Esophagus muscularis mucosa (tissue), 4 donors: ENCODE results near the gene NELFCD. TPM values are rescaled to one million over a fixed set of nuclear protein-coding genes. Genes with fewer than 3 reads are reported as not detected.
A peak's percentile ranks its signal among the peaks of the same experiment; 100 is the strongest.

Experiments
- DNase-seq: peaks from one replicate; pipeline ENCODE4 v3.0.0-alpha.2; 2017; ENCODE audit errors: extremely low spot score
- H3K27ac ChIP-seq, 4 donors: fragments of 200-600 bp; sonication (generic); replicated peaks in 1 of 4; 1 replicate in 3 of 4; 2 replicates in 1 of 4; pipeline ENCODE4 v1.5.1; 2016 to 2019; ENCODE audit warnings: mild to moderate bottlenecking in 1 of 4
- H3K27me3 ChIP-seq, 4 donors: fragments of 200-600 bp; sonication (generic); one replicate each; pipeline versions ENCODE4 v1.5.1 to v1.6.0; 2016 to 2019
- H3K36me3 ChIP-seq, 4 donors: fragments of 200-600 bp; sonication (generic); one replicate each; pipeline ENCODE4 v1.5.1; 2016 to 2019
- H3K4me1 ChIP-seq, 4 donors: fragments of 200-600 bp; sonication (generic); one replicate each; pipeline ENCODE4 v1.5.1; 2016 to 2019
- H3K4me3 ChIP-seq, 4 donors: fragments of 200-600 bp; sonication (generic); 1 replicate in 2 of 4; 2 replicates in 2 of 4; pipeline ENCODE4 v1.5.1; 2016 to 2019; ENCODE audit warnings: mild to moderate bottlenecking in 4 of 4, moderate library complexity in 1 of 4
- H3K9me3 ChIP-seq, 4 donors: fragments of 200-600 bp; sonication (generic); 1 replicate in 3 of 4; 2 replicates in 1 of 4; pipeline ENCODE4 v1.5.1; 2016 to 2019
- EP300 ChIP-seq: sonication (generic); formaldehyde crosslinking; IDR thresholded peaks from one replicate; pipeline ENCODE4 v1.6.1; 2017; ENCODE audit warnings: antibody characterized with exemption
- POLR2A ChIP-seq: fragments of 450-650 bp; IDR thresholded peaks from one replicate; pipeline ENCODE4 v1.6.1; 2017; ENCODE audit warnings: antibody characterized with exemption, moderate library complexity, mild to moderate bottlenecking, low read depth
- POLR2AphosphoS5 ChIP-seq, 2 donors: sonication (generic); formaldehyde crosslinking; IDR thresholded peaks; one replicate each; pipeline ENCODE4 v1.6.1; 2017; ENCODE audit warnings: antibody characterized with exemption in 2 of 2
- WGBS: methylation state at CpG from one replicate; pipeline ENCODE4 v1.1.5; 2018; 5-methylcytosine and 5-hydroxymethylcytosine counted together
- intact Hi-C: fragments of 100-400 bp; cut with DNase I; formaldehyde crosslinking; loops from one replicate; pipeline ENCODE4 v1.15.1; 2023
- total RNA-seq, 4 donors: library from RNA; depleted of rRNA; stranded (reverse); fragments of >200 nt; gene quantifications; one replicate each; pipeline versions ENCODE4 v1.1.0 to v1.2.1, GENCODE V29; 2016
- TF ChIP-seq, protein P1 (sequence below), 3 experiments: fragments of 200-600 bp in 2 of 3; fragments of 450-650 bp in 1 of 3; sonication (generic) in 2 of 3; IDR thresholded peaks; one replicate each; pipeline ENCODE4 v1.5.1; 2017 to 2019; ENCODE audit warnings: antibody characterized with exemption in 3 of 3, mild to moderate bottlenecking in 2 of 3, moderate library complexity in 1 of 3

NELFCD gene
- total RNA-seq, 4 donors from 2014 or later: 30.5 to 41.5 (median 34.9) TPM

DNA sequence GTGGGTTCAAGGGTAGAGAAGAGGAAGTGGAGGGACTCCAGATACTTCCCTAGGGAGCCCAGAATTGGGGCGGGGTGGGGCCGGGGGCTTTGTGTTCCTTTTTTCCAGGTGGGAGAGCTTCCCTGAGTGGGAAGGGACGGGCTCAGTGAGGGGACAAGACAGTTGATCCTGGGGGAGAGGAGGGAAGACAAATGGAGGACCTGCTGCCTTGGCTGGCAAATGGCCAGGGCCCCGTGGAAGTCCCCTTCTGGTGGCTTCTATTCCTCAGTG, 23.4 kb downstream of the NELFCD start:
- Histone ChIP-seq H3K27ac (peak overlapping the region; percentile 26 to 88 (median 84)), H3K4me3 (peak overlapping the region; percentile 71 to 91 (median 86)), H3K4me1 (peaks cover 31 to 61% (median 45%) of the 10 kb centered on the region in 4 donors), H3K27me3 (no peaks in the 10 kb centered on the region), H3K9me3 (no peaks in the 10 kb centered on the region), H3K36me3 (peaks cover 14 to 47% (median 34%) of the 10 kb centered on the region in 4 donors)
- intact Hi-C loops: no loop called here
- TF ChIP-seq, protein P1, sequence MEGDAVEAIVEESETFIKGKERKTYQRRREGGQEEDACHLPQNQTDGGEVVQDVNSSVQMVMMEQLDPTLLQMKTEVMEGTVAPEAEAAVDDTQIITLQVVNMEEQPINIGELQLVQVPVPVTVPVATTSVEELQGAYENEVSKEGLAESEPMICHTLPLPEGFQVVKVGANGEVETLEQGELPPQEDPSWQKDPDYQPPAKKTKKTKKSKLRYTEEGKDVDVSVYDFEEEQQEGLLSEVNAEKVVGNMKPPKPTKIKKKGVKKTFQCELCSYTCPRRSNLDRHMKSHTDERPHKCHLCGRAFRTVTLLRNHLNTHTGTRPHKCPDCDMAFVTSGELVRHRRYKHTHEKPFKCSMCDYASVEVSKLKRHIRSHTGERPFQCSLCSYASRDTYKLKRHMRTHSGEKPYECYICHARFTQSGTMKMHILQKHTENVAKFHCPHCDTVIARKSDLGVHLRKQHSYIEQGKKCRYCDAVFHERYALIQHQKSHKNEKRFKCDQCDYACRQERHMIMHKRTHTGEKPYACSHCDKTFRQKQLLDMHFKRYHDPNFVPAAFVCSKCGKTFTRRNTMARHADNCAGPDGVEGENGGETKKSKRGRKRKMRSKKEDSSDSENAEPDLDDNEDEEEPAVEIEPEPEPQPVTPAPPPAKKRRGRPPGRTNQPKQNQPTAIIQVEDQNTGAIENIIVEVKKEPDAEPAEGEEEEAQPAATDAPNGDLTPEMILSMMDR (IDR thresholded peaks at IDR 0.05): no peak
- no peak for TF ChIP-seq POLR2A
- no peak for TF ChIP-seq EP300
- no peak for TF ChIP-seq POLR2AphosphoS5 (IDR thresholded peaks at IDR 0.05)
- 58% methylated on average over 4 of the region's 4 CpGs for WGBS
- DNase-seq: no peak

DNA sequence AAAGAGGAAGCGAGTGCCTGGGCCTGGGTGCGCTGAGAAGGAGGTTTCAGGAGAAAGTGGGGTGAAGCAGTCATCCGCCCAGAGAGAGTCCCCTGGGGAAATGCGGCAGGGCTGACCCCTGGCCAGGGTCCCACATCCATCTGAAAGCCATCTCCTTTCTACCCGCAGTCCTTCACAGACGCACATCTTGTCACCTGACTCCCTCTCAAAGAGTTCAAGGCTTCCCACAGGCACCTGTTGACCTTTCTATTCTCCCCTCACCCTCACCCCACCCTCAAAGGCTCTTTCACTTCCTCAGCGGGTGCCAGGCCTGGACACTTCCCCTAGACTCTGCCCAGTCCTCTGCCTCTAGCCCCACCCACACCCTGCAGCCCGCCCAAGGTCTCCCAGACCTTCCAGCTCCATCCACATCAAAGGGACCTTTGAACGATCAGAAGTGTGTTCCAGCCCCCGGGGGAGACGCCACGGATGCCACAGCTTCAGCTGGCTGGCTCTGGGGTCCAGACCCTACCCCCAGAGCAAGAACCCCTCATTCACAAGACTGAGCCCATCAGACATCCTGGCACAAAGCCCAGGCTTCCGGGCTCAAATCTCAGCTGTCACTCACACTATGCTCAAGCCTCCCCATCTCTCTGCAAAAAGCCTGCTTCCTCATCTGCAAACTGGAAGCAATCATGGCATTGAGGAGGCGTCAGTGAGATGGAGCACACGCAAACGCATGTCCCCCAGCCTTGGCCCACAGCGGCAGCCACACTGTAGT, 23.9 kb downstream of the NELFCD start:
- DNase-seq: no peak
- no peaks in the 10 kb centered on the region for H3K27me3 ChIP-seq
- no peaks in the 10 kb centered on the region for H3K9me3 ChIP-seq
- peak overlapping the region; percentile 71 to 91 (median 86) for H3K4me3 ChIP-seq
- peaks cover 31 to 64% (median 45%) of the 10 kb centered on the region in 4 donors for H3K4me1 ChIP-seq
- 42% methylated on average over 16 of the region's 17 CpGs for WGBS
- intact Hi-C loops: no loop called here
- H3K36me3 ChIP-seq: peaks cover 12 to 42% (median 29%) of the 10 kb centered on the region in 4 donors
- peak overlapping the region; percentile 80 to 89 (median 88) for H3K27ac ChIP-seq
- TF ChIP-seq POLR2A (no peak), EP300 (no peak), POLR2AphosphoS5 (IDR thresholded peaks at IDR 0.05) (no peak)
- TF ChIP-seq, protein P1 (IDR thresholded peaks at IDR 0.05): no peak

DNA sequence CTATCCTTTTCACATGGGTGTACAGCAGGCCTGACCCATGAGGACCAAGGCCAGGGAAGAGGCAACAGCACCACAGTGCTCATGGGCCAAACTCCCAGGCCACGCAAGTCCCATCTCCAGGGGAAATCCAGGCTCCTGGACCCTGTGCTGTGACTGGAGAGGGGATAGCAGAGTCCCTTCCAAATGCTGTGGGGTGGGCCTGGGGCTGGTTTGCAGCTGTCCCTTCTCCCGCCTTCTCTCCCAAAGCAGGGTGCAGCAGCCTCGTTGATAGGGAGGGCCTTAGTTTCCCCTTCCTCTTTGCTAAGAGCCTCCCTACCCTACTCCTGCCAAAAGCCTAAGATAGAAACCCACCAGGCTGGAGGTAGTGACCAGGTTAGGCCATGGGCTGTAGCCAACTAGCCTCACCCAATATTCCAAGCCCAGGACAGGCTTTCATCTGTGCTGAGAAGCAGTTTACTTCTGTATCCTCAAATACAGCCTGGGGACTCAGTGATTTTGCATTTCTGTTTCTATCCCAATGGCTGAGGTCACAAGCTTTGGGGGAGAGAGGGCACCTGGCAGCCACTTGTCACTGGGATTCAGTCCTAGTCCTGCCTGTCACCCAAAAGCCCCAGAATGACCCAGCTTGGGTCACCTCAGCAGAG, 24.6 kb downstream of the NELFCD start:
- Histone ChIP-seq H3K27ac (peak overlapping the region; percentile 80 to 89 (median 88)), H3K4me3 (peak overlapping the region; percentile 71 to 91 (median 86)), H3K9me3 (no peaks in the 10 kb centered on the region), H3K27me3 (no peaks in the 10 kb centered on the region), H3K36me3 (peaks cover 12 to 35% (median 22%) of the 10 kb centered on the region in 4 donors), H3K4me1 (peaks cover 36 to 71% (median 49%) of the 10 kb centered on the region in 4 donors)
- intact Hi-C loops: no loop called here
- 79% methylated on average over 3 of the region's 3 CpGs for WGBS
- no peak for DNase-seq
- TF ChIP-seq, protein P1 (IDR thresholded peaks at IDR 0.05): no peak
- no peak for TF ChIP-seq POLR2AphosphoS5 (IDR thresholded peaks at IDR 0.05)
- no peak for TF ChIP-seq EP300
- no peak for TF ChIP-seq POLR2A

DNA sequence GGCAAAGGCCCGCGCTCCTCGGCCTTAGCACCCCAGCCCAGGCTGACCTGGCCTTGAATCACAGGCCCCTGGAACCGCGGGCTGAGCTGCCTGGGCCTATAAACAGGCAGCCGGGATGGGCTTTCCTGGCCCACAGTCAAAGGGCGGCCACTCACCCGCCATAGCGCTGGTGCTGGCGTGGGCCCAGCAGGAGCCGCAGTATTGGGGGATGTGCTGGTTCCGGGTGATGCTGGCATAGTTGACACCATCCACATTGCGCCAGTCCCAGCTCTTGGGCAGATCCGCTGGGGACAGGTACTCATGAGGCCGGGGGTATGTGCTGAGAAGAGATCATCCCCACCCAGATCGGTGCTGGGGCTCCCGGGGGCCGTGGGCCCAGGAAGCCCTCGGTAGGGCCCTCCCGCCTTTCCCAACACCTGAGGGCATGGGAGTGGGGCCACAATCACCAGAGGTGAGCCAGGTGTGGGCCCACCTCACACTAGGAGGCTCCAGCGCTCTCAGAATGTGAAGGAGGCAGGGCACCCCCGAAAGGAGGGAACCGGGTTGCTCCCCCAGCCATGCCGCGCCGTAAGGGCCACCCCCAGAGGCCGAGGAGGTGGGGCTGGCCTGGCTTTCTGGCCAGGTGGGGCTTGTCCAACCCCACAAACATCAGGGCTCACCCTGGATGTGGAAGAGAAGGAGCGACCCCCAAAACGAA, 25.3 kb downstream of the NELFCD start:
- peaks cover 37 to 78% (median 56%) of the 10 kb centered on the region in 4 donors for H3K4me1 ChIP-seq

More for the DNA sequence above, 25.3 kb downstream of the NELFCD start:
- Histone ChIP-seq H3K9me3 (no peaks in the 10 kb centered on the region), H3K27ac (peak overlapping the region; percentile 80 to 89 (median 88)), H3K4me3 (peak overlapping the region; percentile 71 to 91 (median 86)), H3K36me3 (peaks cover 7 to 28% (median 16%) of the 10 kb centered on the region in 4 donors), H3K27me3 (no peaks in the 10 kb centered on the region)
- no peak for DNase-seq
- 69% methylated on average over 5 of the region's 29 CpGs for WGBS
- TF ChIP-seq POLR2AphosphoS5 (IDR thresholded peaks at IDR 0.05) (peak in 1 of 2 donors; percentile 22), POLR2A (no peak)
- TF ChIP-seq, protein P1 (IDR thresholded peaks at IDR 0.05): no peak
- intact Hi-C loops: no loop called here
